ENCODE data around the gene ENC1.

DNA sequence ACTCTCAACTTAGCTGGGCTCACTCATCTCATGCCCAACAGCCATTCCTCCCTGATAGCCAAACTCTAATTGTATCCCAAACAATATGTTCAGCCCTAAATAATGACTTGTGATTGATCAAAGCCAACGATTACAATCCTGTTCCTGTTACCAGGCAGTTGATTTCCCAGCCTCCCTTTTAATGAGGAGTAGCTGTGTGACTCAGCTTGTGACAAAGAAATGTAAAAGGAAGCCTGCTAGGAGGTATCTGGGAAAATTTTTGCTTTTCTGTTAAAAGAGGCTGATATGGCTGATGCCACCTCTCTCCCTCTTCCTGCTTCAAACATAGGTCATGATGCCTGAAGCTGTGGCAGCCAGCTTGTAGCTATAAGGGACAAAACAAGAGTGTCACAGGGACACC lies 19.6 kb upstream of the ENC1 start:
- TF ChIP-seq CTCF (optimal IDR thresholded peaks at IDR 0.05 in 1 of 3, IDR thresholded peaks at IDR 0.05 in 1 of 3, conservative IDR thresholded peaks at IDR 0.05 in 1 of 3; ENCODE audit: extremely low read depth in 1 of 3, insufficient read depth in 2 of 3, low read length in 3 of 3): no peak
- TF ChIP-seq EZH2 (IDR thresholded peaks at IDR 0.05; ENCODE audit: low read length): no peak
